Calu3 (cell line): ENCODE measurements around the gene SMIM28. TPM values are rescaled to one million over a fixed set of nuclear protein-coding genes. Genes with fewer than 3 reads are reported as not detected.

ENCODE experiments used
- BruUV-seq: library from RNA; stranded (reverse); fragments of 400-500 nt; replicated peaks from 2 replicates; lab custom pipeline; 2021; lab: Mats Ljungman, UMichigan
- CTCF ChIA-PET: fragments of 300-600 bp; sonication (Branson Sonifier 250); formaldehyde crosslinking; loops from one replicate; lab custom pipeline; 2022; ENCODE audit warnings: antibody characterized with exemption; lab: Charles Lee
- DNase-seq: peaks from one replicate; pipeline ENCODE4 v3.0.0; 2022
- H3K27ac Mint-ChIP-seq: one replicate; pipeline ENCODE4 v1.8.0; 2022; ENCODE audit warnings: mixed read lengths; ENCODE audit not compliant: unreplicated experiment
- H3K27me3 Mint-ChIP-seq: one replicate; pipeline ENCODE4 v1.8.0; 2022; ENCODE audit warnings: mixed read lengths; ENCODE audit not compliant: unreplicated experiment
- H3K36me3 Mint-ChIP-seq: one replicate; pipeline ENCODE4 v1.8.0; 2022; ENCODE audit warnings: mild to moderate bottlenecking, moderate library complexity, mixed read lengths; ENCODE audit not compliant: insufficient read depth, unreplicated experiment
- H3K4me1 Mint-ChIP-seq: one replicate; pipeline ENCODE4 v1.8.0; 2022; ENCODE audit warnings: mild to moderate bottlenecking, low read depth, mixed read lengths; ENCODE audit not compliant: unreplicated experiment
- H3K4me3 Mint-ChIP-seq: one replicate; pipeline ENCODE4 v1.8.0; 2022; ENCODE audit warnings: mild to moderate bottlenecking, low read depth, moderate library complexity, mixed read lengths; ENCODE audit not compliant: unreplicated experiment
- H3K9me3 Mint-ChIP-seq: one replicate; pipeline ENCODE4 v1.8.0; 2022; ENCODE audit warnings: low read depth, mixed read lengths; ENCODE audit not compliant: unreplicated experiment
- CTCF ChIP-seq: fragments of 200-600 bp; IDR thresholded peaks from one replicate; pipeline ENCODE4 v1.8.0; 2022; ENCODE audit warnings: antibody characterized with exemption; ENCODE audit not compliant: unreplicated experiment
- intact Hi-C: fragments of 100-400 bp; cut with micrococcal nuclease; formaldehyde crosslinking; loops from one replicate; pipeline ENCODE4 v1.10.0; 2022; ENCODE audit not compliant: unreplicated experiment
- total RNA-seq: library from RNA; stranded (reverse); gene quantifications from 2 replicates; pipeline ENCODE4 v1.2.3, GENCODE V29; 2022

The SMIM28 gene
- total RNA-seq, 1 experiment from 2014 or later: not detected

GRCh38 chr6:138406443-138406842 is 28.7 kb downstream of the SMIM28 start:
- TF ChIP-seq CTCF: no peak
- H3K4me1 Mint-ChIP-seq: peaks cover 10% of the 10 kb centered on the region
- CTCF ChIA-PET: no interaction called here
- BruUV-seq: no TSS peak
- DNase-seq: peak; percentile 10
- H3K27ac Mint-ChIP-seq: no peak overlapping the region
- intact Hi-C loops: loop anchor here (2.0 to 10.0 kb wide), 3 partner anchors 52 to 290 kb away; no protein-coding TSS in a partner anchor
- no peaks in the 10 kb centered on the region for H3K27me3 Mint-ChIP-seq
- H3K4me3 Mint-ChIP-seq: no peak overlapping the region
- H3K9me3 Mint-ChIP-seq: no peaks in the 10 kb centered on the region
- H3K36me3 Mint-ChIP-seq: peaks cover 34% of the 10 kb centered on the region

GRCh38 chr6:138410048-138410735 is 32.5 kb downstream of the SMIM28 start:
- no peaks in the 10 kb centered on the region for H3K9me3 Mint-ChIP-seq
- DNase-seq: no peak
- intact Hi-C loops: no loop called here
- no peaks in the 10 kb centered on the region for H3K27me3 Mint-ChIP-seq
- H3K4me3 Mint-ChIP-seq: no peak overlapping the region
- CTCF ChIA-PET: interaction anchor here (0.7 kb wide), 2 partner anchors 16 to 83 kb away, joined by 4 to 6 read pairs; no protein-coding TSS in a partner anchor
- H3K27ac Mint-ChIP-seq: no peak overlapping the region
- TF ChIP-seq CTCF: no peak
- H3K4me1 Mint-ChIP-seq: peaks cover 10% of the 10 kb centered on the region
- peaks cover 29% of the 10 kb centered on the region for H3K36me3 Mint-ChIP-seq
- BruUV-seq: no TSS peak

GRCh38 chr6:138410972-138411880 is 33.5 kb downstream of the SMIM28 start:
- Mint-ChIP-seq H3K27me3 (no peaks in the 10 kb centered on the region), H3K27ac (no peak overlapping the region), H3K4me3 (no peak overlapping the region), H3K36me3 (peaks cover 23% of the 10 kb centered on the region), H3K4me1 (peaks cover 10% of the 10 kb centered on the region), H3K9me3 (no peaks in the 10 kb centered on the region)
- BruUV-seq: no TSS peak
- TF ChIP-seq CTCF: no peak
- intact Hi-C loops: no loop called here
- CTCF ChIA-PET: interaction anchor here (0.7 kb wide), 1 partner anchor 82 kb away, joined by 6 read pairs; no protein-coding TSS in a partner anchor
- DNase-seq: no peak

GRCh38 chr6:138415125-138415524 is 37.4 kb downstream of the SMIM28 start:
- H3K36me3 Mint-ChIP-seq: peaks cover 33% of the 10 kb centered on the region
- no TSS peak for BruUV-seq

More at GRCh38 chr6:138415125-138415524, 37.4 kb downstream of the SMIM28 start:
- Mint-ChIP-seq H3K4me3 (no peak overlapping the region), H3K27me3 (no peaks in the 10 kb centered on the region), H3K27ac (no peak overlapping the region), H3K9me3 (no peaks in the 10 kb centered on the region), H3K4me1 (no peaks in the 10 kb centered on the region)
- intact Hi-C loops: no loop called here
- no peak for TF ChIP-seq CTCF
- DNase-seq: no peak
- CTCF ChIA-PET: no interaction called here
